Tibial artery (tissue), 4 donors: Measurements from ENCODE around the gene UCK2.
"Not testable (repeated sequence)": the region's sequence is repeated elsewhere in the genome, so short reads cannot be mapped to it uniquely, and the experiment has no call there.

Experiments
- DNase-seq, 2 donors: peaks; one replicate each; pipeline ENCODE4 v3.0.0-alpha.2; 2019
- H3K27ac ChIP-seq, 2 donors: fragments of 200-600 bp; sonication (generic) in 1 of 2; 1 replicate in 1 of 2; 2 replicates in 1 of 2; pipeline ENCODE4 v1.5.1; 2018 to 2019; ENCODE audit warnings: mild to moderate bottlenecking in 1 of 2
- H3K27me3 ChIP-seq, 2 donors: fragments of 200-600 bp; sonication (generic) in 1 of 2; one replicate each; pipeline versions ENCODE4 v1.5.1 to v1.6.0; 2016 to 2019
- H3K36me3 ChIP-seq, 3 donors: fragments of 200-600 bp; sonication (generic) in 2 of 3; one replicate each; pipeline ENCODE4 v1.5.1; 2016 to 2019; ENCODE audit warnings: mild to moderate bottlenecking in 2 of 3
- H3K4me1 ChIP-seq, 4 donors: fragments of 200-600 bp; sonication (generic) in 2 of 4; 1 replicate in 3 of 4; 2 replicates in 1 of 4; pipeline ENCODE4 v1.5.1; 2016 to 2019
- H3K4me3 ChIP-seq, 2 donors: fragments of 200-600 bp; sonication (generic) in 1 of 2; 1 replicate in 1 of 2; 2 replicates in 1 of 2; pipeline ENCODE4 v1.5.1; 2018 to 2019; ENCODE audit warnings: mild to moderate bottlenecking in 2 of 2
- H3K9me3 ChIP-seq, 3 donors: fragments of 200-600 bp; sonication (generic) in 1 of 3; one replicate each; pipeline ENCODE4 v1.5.1; 2016 to 2019
- intact Hi-C: fragments of 100-400 bp; cut with DNase I; formaldehyde crosslinking; loops from one replicate; pipeline ENCODE4 v1.15.0; 2023; ENCODE audit warnings: low total_unique reads
- TF ChIP-seq, protein P1 (sequence below), 2 experiments: fragments of 200-600 bp in 1 of 2; fragments of 450-650 bp in 1 of 2; IDR thresholded peaks; one replicate each; pipeline ENCODE4 v1.5.1; 2017 to 2019; ENCODE audit warnings: antibody characterized with exemption in 2 of 2, mild to moderate bottlenecking in 1 of 2, moderate library complexity in 1 of 2

UCK2 gene

DNA sequence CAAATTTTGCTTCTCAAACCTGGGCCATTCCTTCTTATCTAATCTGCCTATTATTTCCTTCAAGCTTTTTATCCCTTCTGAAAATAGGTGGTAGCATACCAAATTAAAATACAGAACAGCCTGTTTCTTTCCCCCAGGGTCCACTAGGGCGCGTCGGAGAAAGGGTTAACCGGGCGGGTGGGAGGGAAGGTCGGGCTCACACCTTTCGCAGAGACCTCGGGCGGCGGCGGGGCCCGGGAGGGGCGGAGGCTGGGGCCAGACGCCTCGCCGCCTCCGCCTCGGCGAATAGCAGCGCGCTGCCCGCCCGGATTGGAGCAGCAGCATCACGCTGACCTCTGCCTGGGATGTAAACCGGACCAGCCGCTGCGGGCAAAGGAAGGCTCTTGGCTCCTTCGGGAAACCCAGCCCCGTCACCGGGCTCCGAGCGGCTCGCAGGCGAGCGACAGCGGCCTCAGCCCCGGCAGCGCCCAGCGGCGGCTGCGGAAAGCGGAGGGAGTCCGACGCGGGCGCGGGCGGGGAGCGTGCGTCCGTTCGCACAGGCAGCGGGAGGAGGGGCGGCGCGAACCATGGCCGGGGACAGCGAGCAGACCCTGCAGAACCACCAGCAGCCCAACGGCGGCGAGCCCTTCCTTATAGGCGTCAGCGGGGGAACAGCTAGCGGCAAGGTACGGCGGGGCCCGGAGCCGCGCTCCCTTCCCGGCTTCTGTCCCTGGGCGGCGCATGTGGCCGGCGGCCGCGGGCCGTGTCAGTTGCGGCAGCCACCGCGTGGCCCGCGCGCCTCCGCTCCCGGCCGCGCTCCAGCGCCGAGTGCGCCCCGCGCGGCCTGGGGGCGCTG lies at the start of gene UCK2:
Gene UCK2 (plus strand): TSS at position 347 of the 835 bp plus-strand sequence. CDS start 220 bp downstream, at position 567.
- peak; percentile 70 to 88 for DNase-seq
- no peaks in the 10 kb centered on the region for H3K9me3 ChIP-seq
- peak within 1 kb of the TSS; percentile 79 to 89 for H3K27ac ChIP-seq
- TF ChIP-seq, protein P1, sequence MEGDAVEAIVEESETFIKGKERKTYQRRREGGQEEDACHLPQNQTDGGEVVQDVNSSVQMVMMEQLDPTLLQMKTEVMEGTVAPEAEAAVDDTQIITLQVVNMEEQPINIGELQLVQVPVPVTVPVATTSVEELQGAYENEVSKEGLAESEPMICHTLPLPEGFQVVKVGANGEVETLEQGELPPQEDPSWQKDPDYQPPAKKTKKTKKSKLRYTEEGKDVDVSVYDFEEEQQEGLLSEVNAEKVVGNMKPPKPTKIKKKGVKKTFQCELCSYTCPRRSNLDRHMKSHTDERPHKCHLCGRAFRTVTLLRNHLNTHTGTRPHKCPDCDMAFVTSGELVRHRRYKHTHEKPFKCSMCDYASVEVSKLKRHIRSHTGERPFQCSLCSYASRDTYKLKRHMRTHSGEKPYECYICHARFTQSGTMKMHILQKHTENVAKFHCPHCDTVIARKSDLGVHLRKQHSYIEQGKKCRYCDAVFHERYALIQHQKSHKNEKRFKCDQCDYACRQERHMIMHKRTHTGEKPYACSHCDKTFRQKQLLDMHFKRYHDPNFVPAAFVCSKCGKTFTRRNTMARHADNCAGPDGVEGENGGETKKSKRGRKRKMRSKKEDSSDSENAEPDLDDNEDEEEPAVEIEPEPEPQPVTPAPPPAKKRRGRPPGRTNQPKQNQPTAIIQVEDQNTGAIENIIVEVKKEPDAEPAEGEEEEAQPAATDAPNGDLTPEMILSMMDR (IDR thresholded peaks at IDR 0.05) = peak in 1 of 2 experiments; percentile 14
- no peaks in the 10 kb centered on the region for H3K27me3 ChIP-seq
- H3K4me3 ChIP-seq = peak within 1 kb of the TSS; percentile 78 to 92
- intact Hi-C loops = loop anchor here (2.0 kb wide), 1 partner anchor 57 kb away; no protein-coding TSS in a partner anchor
- H3K4me1 ChIP-seq = peaks cover 0 to 16% (median 6%) of the 10 kb centered on the region in 4 donors
- H3K36me3 ChIP-seq = no peaks in the 10 kb centered on the region

- H3K27ac ChIP-seq, H3K9me3 ChIP-seq, DNase-seq, intact Hi-C loops, H3K4me3 ChIP-seq, H3K4me1 ChIP-seq, H3K27me3 ChIP-seq: not testable (repeated sequence)
- peaks cover 0 to 13% (median 0%) of the 10 kb centered on the region in 3 donors for H3K36me3 ChIP-seq
These were observed 49.2 kb upstream of the UCK2 start for GRCh38 chr1:165778197-165778596.

- H3K4me1 ChIP-seq, H3K36me3 ChIP-seq, H3K27ac ChIP-seq, H3K27me3 ChIP-seq, intact Hi-C loops, DNase-seq, H3K9me3 ChIP-seq, H3K4me3 ChIP-seq: not testable (repeated sequence)
These were observed 43.9 kb upstream of the UCK2 start for GRCh38 chr1:165783519-165783918.

DNA sequence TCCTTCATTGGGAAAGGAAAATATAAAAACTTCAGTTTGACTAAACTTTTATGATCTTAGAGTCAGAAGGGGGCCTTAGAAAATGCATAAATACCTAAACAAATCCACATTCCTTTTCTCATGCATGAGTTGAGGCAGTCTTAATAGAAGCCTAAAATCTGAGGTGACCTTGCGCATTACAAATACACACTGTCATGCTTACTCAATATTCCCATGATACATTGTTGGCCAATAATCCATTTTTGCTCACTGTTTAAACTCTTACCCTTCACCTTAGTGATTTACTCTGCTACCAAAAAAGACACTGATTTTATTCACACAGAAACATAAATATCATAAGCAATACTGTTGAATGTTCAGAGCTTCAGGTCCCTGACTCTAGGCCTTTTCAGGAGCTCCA lies 39.7 kb upstream of the UCK2 start:
- Histone ChIP-seq H3K27ac (no peak overlapping the region), H3K4me1 (no peaks in the 10 kb centered on the region), H3K36me3 (no peaks in the 10 kb centered on the region), H3K9me3 (no peaks in the 10 kb centered on the region), H3K27me3 (no peaks in the 10 kb centered on the region), H3K4me3 (no peak overlapping the region)
- intact Hi-C loops = no loop called here
- no peak for DNase-seq
- TF ChIP-seq, protein P1 (IDR thresholded peaks at IDR 0.05) = no peak

- TF ChIP-seq, protein P1 (IDR thresholded peaks at IDR 0.05) = no peak
- Histone ChIP-seq H3K4me3 (no peak overlapping the region), H3K4me1 (no peaks in the 10 kb centered on the region), H3K27ac (no peak overlapping the region), H3K9me3 (no peaks in the 10 kb centered on the region), H3K27me3 (peaks cover 0 to 3% of the 10 kb centered on the region in 2 donors), H3K36me3 (no peaks in the 10 kb centered on the region)
- no peak for DNase-seq
- intact Hi-C loops = no loop called here
These were observed 33.5 kb upstream of the UCK2 start for GRCh38 chr1:165793951-165794350.

DNA sequence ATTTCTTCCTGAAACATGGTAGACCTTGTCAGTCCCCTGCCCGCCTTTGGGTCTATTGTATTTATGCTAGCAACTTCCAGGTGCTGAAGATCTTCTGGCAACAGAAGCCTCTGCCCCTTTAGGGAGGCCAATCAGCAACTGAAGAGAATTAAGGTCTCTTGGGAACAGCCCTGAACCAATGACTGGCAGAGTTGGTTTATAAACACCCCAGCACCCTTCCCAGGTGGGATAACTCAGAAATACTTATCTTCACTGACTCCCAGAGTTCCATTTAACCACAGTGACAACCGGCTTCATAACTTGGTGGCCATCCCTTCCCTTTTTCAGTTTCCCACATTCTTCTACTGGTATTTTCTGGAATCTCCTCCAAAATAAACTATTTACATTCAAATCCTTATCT lies 31.5 kb upstream of the UCK2 start:
- DNase-seq = no peak
- Histone ChIP-seq H3K27me3 (peaks cover 0 to 3% of the 10 kb centered on the region in 2 donors), H3K36me3 (no peaks in the 10 kb centered on the region), H3K4me3 (no peak overlapping the region), H3K4me1 (no peaks in the 10 kb centered on the region), H3K27ac (no peak overlapping the region), H3K9me3 (peaks cover 0 to 9% (median 4%) of the 10 kb centered on the region in 3 donors)
- intact Hi-C loops = no loop called here
- TF ChIP-seq, protein P1 (IDR thresholded peaks at IDR 0.05) = no peak
